Measurements from ENCODE around the gene ZPBP. TPM values are rescaled to one million over a fixed set of nuclear protein-coding genes. Genes with fewer than 3 reads are reported as not detected.

Gene ZPBP
- total RNA-seq, 1 donor from 2014 or later, result not detected

GRCh38 chr7:49986191-49986590 lies 106.9 kb downstream of the ZPBP start:
- Histone ChIP-seq H4K20me1 (ENCODE audit: insufficient read depth, low read length) (no peaks in the 10 kb centered on the region), H3K4me2 (ENCODE audit: low read length) (no peak overlapping the region), H3K4me3 (ENCODE audit: insufficient read depth, low read depth, low read length) (no peak overlapping the region), H3K9ac (ENCODE audit: low read length) (no peak overlapping the region), H3K79me2 (ENCODE audit: insufficient read depth, low read length) (no peaks in the 10 kb centered on the region), H3K27me3 (ENCODE audit: insufficient read depth, low read length) (no peaks in the 10 kb centered on the region), H3K4me1 (ENCODE audit: insufficient read depth, low read length) (no peaks in the 10 kb centered on the region), H3K36me3 (ENCODE audit: insufficient read depth, low read length) (no peaks in the 10 kb centered on the region), H3K27ac (ENCODE audit: low read depth, low read length) (no peak overlapping the region), H3K9me3 (ENCODE audit: insufficient read depth, low read depth, low read length) (peaks cover 8% of the 10 kb centered on the region), H2AFZ (ENCODE audit: low read depth, low read length) (no peak overlapping the region)
- H3K9me3 Mint-ChIP-seq (ENCODE audit: unreplicated experiment), result peaks cover 5% of the 10 kb centered on the region
- FAIRE-seq, result no peak
- DNase-seq (ENCODE audit: low read depth), result no peak
- no peaks in the 10 kb centered on the region for H3K27me3 Mint-ChIP-seq (ENCODE audit: low read depth, unreplicated experiment)
- H3K27ac Mint-ChIP-seq (ENCODE audit: unreplicated experiment), result no peak overlapping the region
- H3K4me3 Mint-ChIP-seq (ENCODE audit: unreplicated experiment), result no peak overlapping the region
- no peaks in the 10 kb centered on the region for H3K36me3 Mint-ChIP-seq (ENCODE audit: low read depth, unreplicated experiment)
- no peak for TF ChIP-seq EZH2 (IDR thresholded peaks at IDR 0.05; ENCODE audit: insufficient read depth, low read length)
- TF ChIP-seq CTCF (IDR thresholded peaks at IDR 0.05; ENCODE audit: insufficient read depth, low read depth, low read length), result no peak
- no peaks in the 10 kb centered on the region for H3K4me1 Mint-ChIP-seq (ENCODE audit: low read depth, unreplicated experiment)

- Mint-ChIP-seq H3K27me3 (ENCODE audit: low read depth, unreplicated experiment) (no peaks in the 10 kb centered on the region), H3K9me3 (ENCODE audit: unreplicated experiment) (no peaks in the 10 kb centered on the region), H3K36me3 (ENCODE audit: low read depth, unreplicated experiment) (no peaks in the 10 kb centered on the region), H3K4me1 (ENCODE audit: low read depth, unreplicated experiment) (no peaks in the 10 kb centered on the region), H3K4me3 (ENCODE audit: unreplicated experiment) (no peak overlapping the region), H3K27ac (ENCODE audit: unreplicated experiment) (no peak overlapping the region)
- Histone ChIP-seq H3K36me3 (ENCODE audit: insufficient read depth, low read length) (no peaks in the 10 kb centered on the region), H3K4me3 (ENCODE audit: insufficient read depth, low read depth, low read length) (no peak overlapping the region), H2AFZ (ENCODE audit: low read depth, low read length) (no peak overlapping the region), H3K9ac (ENCODE audit: low read length) (no peak overlapping the region), H3K79me2 (ENCODE audit: insufficient read depth, low read length) (no peaks in the 10 kb centered on the region), H3K27me3 (ENCODE audit: insufficient read depth, low read length) (no peaks in the 10 kb centered on the region), H3K4me1 (ENCODE audit: insufficient read depth, low read length) (no peaks in the 10 kb centered on the region), H4K20me1 (ENCODE audit: insufficient read depth, low read length) (no peaks in the 10 kb centered on the region), H3K27ac (ENCODE audit: low read depth, low read length) (no peak overlapping the region), H3K4me2 (ENCODE audit: low read length) (no peak overlapping the region), H3K9me3 (ENCODE audit: insufficient read depth, low read depth, low read length) (no peaks in the 10 kb centered on the region)
- DNase-seq (ENCODE audit: low read depth) (no peak), FAIRE-seq (no peak)
- TF ChIP-seq CTCF (IDR thresholded peaks at IDR 0.05; ENCODE audit: insufficient read depth, low read depth, low read length) (no peak), EZH2 (IDR thresholded peaks at IDR 0.05; ENCODE audit: insufficient read depth, low read length) (no peak)
These were observed 112.6 kb downstream of the ZPBP start for GRCh38 chr7:49980465-49980864.

DNA sequence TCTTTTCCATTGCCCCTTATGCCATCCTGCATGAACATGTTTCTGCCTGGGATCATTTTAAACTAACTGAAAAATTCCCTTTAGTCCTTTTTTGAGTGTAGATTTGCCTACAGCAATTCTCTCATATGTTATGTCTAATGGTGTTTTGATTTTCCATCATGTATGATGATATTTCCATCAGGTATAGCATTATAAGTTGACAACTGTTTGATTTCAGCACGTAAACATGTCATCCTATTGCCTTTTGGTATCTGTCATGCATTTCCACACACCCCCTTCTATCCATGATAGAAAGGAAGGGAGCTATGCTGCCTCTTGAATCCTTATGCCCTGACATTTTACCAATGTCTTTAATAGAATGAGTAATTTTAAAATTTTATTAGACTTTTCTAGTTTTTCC lies 116.8 kb downstream of the ZPBP start:
- no peaks in the 10 kb centered on the region for H3K36me3 ChIP-seq (ENCODE audit: insufficient read depth, low read length)
- no peak for DNase-seq (ENCODE audit: low read depth)
- H3K27me3 ChIP-seq (ENCODE audit: insufficient read depth, low read length), result no peaks in the 10 kb centered on the region
- no peak overlapping the region for H3K27ac Mint-ChIP-seq (ENCODE audit: unreplicated experiment)
- H3K9me3 ChIP-seq (ENCODE audit: insufficient read depth, low read depth, low read length), result no peaks in the 10 kb centered on the region
- no peak overlapping the region for H3K4me2 ChIP-seq (ENCODE audit: low read length)
- no peaks in the 10 kb centered on the region for H3K4me1 ChIP-seq (ENCODE audit: insufficient read depth, low read length)
- H3K4me3 ChIP-seq (ENCODE audit: insufficient read depth, low read depth, low read length), result no peak overlapping the region
- H3K4me1 Mint-ChIP-seq (ENCODE audit: low read depth, unreplicated experiment), result no peaks in the 10 kb centered on the region
- no peak overlapping the region for H3K27ac ChIP-seq (ENCODE audit: low read depth, low read length)
- H3K9me3 Mint-ChIP-seq (ENCODE audit: unreplicated experiment), result no peaks in the 10 kb centered on the region
- H3K27me3 Mint-ChIP-seq (ENCODE audit: low read depth, unreplicated experiment), result no peaks in the 10 kb centered on the region
- H2AFZ ChIP-seq (ENCODE audit: low read depth, low read length), result no peak overlapping the region
- no peaks in the 10 kb centered on the region for H4K20me1 ChIP-seq (ENCODE audit: insufficient read depth, low read length)
- no peak overlapping the region for H3K4me3 Mint-ChIP-seq (ENCODE audit: unreplicated experiment)
- H3K79me2 ChIP-seq (ENCODE audit: insufficient read depth, low read length), result no peaks in the 10 kb centered on the region
- no peak for TF ChIP-seq EZH2 (IDR thresholded peaks at IDR 0.05; ENCODE audit: insufficient read depth, low read length)
- TF ChIP-seq CTCF (IDR thresholded peaks at IDR 0.05; ENCODE audit: insufficient read depth, low read depth, low read length), result no peak
- no peak overlapping the region for H3K9ac ChIP-seq (ENCODE audit: low read length)
- no peaks in the 10 kb centered on the region for H3K36me3 Mint-ChIP-seq (ENCODE audit: low read depth, unreplicated experiment)
- no peak for FAIRE-seq
